NCI-H1694 treated with DMSO at 0.1 percent for 48 hours (cell line): ENCODE data around the gene ATOX1.
A peak's percentile ranks its signal among the peaks of the same experiment; 100 is the strongest.
"Not testable (repeated sequence)": the region's sequence is repeated elsewhere in the genome, so short reads cannot be mapped to it uniquely, and the experiment has no call there.

ENCODE experiments used
- DNase-seq: peaks from one replicate; lab custom pipeline; 2025; lab: John Stamatoyannopoulos, UW

ATOX1 gene, protein sequence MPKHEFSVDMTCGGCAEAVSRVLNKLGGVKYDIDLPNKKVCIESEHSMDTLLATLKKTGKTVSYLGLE

DNA sequence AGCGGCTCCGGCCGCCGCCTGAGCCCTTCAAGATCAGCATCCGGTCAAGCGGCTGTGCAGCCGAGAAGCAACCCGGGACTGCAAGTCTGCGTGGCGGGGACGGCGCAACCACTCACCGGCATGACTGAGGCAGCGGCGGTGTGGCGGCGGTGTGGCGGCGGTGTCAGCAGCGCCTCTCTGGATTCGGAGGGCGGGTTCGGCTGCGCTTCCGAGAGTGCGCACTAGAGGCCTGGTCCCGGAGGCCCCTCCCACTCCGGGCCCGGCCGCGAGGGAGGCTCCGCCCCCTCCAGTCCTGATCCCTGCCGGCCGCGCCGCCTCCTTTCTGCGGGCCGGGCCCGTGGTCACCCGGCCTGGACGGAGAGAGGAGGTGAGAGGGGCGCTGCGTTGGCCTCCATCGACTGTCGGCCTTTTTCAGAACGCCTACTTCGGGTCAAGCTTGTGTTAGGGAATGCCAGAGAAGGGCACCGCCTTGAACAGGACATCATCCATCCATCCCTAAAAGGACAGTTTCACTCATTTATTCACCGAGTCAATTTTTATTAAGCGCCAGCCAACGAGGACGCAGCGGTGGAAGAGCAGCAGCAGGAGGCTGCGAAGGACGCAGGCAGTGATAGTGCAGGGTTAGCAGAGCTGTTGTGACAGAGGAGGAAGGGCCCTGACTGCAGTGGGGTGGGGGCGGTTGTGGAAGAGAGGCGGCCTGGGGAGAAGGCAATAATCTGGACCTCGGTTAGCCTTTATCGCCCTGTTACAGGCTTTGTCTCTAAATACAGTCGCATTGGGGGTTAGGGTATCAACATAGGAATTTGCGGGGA, at the start of gene ATOX1:
Gene ATOX1 (minus strand): TSS at position 202 of the 812 bp plus-strand sequence. CDS start 80 bp downstream, at position 122.
- peak; percentile 44 for DNase-seq

DNA sequence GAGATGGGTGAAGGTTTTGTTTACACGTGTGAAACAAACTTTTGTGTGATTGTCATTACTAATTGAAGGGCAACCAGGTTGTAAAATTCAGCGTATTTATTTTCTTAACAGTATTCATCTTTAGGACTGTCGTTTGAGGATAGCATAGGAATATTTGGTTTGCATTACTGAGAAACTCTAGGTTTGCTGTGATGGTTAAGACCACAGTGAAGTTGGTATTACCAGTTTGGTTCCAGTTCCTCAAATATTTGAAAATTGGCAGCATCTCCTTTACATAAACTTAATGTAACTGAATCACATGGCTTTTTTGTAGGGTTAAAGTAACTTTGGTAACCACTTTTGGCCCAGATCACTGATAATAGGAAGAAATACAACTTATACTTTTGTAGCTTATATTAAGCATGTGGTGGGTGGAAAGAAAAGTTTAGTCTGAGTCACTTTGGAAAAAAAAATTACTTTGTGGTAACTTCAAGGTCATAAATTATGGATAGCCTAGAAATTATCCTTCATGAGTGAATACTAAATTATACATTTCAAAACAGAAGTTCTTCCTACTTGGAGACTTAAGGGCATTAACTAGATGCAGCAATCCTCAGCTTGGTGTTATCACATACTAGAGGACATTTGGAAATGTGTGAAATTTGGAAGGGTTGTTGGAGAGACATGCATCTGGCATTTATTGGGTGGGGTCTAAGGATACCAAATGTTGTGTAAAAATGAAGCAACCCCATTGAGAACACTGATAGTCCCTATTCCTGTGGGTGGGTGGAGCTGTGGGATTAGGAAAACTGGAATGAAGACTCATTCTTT, 47.2 kb upstream of the ATOX1 start:
- DNase-seq: no peak

GRCh38 chr5:151800532-151800931, 42.1 kb upstream of the ATOX1 start:
- DNase-seq: no peak

DNA sequence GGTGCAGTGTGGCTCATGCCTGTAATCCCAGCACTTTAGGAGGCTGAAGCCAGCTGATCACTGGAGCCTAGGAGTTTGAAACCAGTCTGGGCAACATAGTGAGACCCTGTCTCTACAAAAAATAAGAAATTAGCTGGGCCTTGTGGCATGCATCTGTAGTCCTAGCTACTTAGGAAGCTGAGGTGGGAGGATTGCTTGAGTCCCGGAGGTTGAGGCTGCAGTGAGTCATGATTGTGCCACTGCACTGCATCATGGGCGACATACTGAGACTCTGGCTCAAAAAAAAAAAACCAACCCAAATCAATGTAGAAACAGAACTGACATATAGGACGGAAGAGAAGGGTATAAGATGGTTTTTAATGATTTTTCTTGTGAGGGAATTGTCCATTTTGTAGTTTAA, 41.0 kb upstream of the ATOX1 start:
- DNase-seq: no peak

DNA sequence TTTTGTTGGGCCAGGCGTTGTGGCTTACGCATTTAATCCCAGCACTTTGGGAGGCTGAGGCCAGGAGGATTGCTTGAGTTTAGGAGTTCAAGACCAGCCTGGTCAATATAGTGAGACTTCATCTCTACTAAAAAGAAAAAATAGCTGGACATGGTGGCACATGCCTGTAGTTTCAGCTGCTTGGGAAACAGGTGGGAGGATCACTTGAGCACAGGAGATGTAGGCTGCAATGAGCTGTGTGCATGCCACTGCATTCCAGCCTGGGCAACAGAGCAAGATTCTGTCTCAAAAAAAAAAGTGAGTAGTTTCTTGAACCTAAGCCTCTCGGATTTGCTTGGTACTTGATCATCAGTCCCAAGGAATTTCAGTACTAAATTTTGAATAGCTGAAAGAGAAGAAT, 40.2 kb upstream of the ATOX1 start:
- DNase-seq: no peak

DNA sequence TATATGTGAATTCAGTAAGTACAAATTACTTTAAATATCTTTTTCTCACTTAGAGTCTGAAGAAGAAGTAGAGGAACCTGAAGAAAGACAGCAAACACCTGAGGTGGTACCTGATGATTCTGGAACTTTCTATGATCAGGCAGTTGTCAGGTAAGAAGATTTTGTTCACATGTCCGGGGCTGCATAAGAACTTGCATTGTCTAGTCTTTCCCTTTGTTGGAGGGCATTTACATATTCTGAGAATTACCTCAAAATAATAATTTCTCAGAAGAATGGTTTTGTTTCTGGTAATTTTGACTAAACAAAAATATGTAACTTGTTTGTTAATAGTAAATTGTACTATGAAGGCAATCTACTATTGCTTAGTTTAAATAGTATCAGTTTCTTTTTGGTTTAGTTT, 37.0 kb upstream of the ATOX1 start:
- no peak for DNase-seq

DNA sequence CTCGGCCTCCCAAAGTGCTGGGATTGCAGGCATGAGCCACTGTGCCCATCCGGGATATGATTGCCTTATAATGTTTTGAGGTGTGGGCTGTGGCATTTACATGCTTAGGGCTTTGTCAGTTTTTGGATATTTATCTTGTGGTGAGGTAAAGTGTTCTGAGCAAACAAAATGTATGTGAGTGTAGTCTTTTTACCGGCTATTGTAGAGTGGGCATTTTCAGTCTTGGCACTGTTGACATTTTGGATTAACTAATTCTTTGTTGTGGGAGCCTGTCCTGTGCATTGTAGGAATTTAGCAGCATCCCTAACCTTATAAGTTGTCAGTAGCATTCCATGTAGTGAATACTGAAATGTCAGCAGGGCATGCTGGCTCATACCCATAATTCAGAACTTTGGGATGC, 34.9 kb upstream of the ATOX1 start:
- no peak for DNase-seq

DNA sequence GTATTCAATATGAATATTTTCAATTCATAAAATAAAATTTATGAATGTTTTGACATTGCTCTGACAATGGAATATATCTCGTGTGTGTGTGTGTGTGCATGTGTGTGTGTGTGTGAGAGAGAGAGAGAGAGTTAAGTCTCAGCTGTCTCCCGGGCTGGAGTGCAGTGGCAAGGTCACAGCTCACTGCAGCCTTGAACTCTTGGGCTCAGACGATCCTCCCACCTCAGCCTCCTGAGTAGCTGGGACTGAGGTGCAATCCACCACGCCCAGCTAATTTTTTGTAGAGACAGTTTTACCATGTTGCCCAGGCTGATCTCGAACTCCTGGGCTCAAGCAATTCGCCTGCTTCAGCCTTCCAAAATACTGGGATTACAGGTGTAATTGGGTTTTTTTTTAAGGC, 29.4 kb upstream of the ATOX1 start:
- no peak for DNase-seq

- DNase-seq: no peak
Observed at GRCh38 chr5:151786468-151786867, 28.0 kb upstream of the ATOX1 start.

- no peak for DNase-seq
Observed at GRCh38 chr5:151784141-151784540, 25.7 kb upstream of the ATOX1 start.

- not testable (repeated sequence) for DNase-seq
Observed at GRCh38 chr5:151783664-151784063, 25.2 kb upstream of the ATOX1 start.

DNA sequence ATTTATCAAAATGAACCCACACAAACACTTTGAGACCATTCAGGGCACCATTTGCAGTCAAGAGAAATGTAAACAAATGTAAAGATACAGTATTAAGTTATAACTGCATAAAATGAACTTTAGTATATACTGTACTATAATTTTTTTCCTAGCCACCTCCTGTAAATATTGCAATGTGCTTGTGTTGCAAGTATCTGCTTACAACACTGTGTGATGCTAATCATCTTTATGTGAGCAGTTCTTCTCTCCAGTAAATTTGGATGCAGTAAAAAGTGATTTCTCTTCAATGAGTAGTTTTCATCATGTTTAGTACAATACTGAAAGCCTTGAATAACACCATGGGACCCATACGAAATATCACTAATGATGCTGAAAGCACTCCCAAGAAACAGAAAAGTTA, 22.8 kb upstream of the ATOX1 start:
- DNase-seq: no peak

DNA sequence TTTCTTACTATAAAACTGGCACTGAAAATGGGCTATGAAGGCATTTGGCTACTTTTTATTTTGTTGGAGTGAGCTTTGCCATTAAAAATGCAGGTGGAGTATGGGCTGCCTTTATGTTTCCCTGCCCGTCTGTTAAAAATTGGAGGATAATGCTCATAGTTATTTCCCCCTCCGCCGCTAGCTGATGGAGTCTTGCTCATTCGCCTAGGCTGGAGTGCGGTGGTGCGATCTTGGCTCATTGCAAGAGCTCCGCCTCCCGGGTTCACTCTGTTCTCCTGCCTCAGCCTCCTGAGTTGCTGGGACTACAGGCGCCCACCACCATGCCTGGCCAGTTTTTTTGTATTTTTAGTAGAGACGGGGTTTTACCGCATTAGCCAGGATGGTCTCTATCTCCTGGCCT, 21.9 kb upstream of the ATOX1 start:
- DNase-seq: no peak

GRCh38 chr5:151779531-151780125, 21.2 kb upstream of the ATOX1 start:
- DNase-seq: peak; percentile 14

GRCh38 chr5:151775025-151775606, 16.7 kb upstream of the ATOX1 start:
- no peak for DNase-seq

GRCh38 chr5:151773951-151774350, 15.5 kb upstream of the ATOX1 start:
- DNase-seq: no peak

GRCh38 chr5:151772846-151773561, 14.6 kb upstream of the ATOX1 start:
- peak; percentile 3 for DNase-seq

GRCh38 chr5:151772029-151772845, 13.8 kb upstream of the ATOX1 start:
- no peak for DNase-seq

GRCh38 chr5:151771259-151772028, 13.0 kb upstream of the ATOX1 start, which contains the start of gene G3BP1:
Gene G3BP1, plus strand, starts transcription at chr5:151771954. Its CDS starts 14,667 bp downstream, at chr5:151786621.
- peak; percentile 99 for DNase-seq
